Esophagus muscularis mucosa (tissue), 3 donors: Measurements from ENCODE around the gene ADAM22.

Source experiments
- CTCF ChIP-seq, 3 experiments: fragments of 200-600 bp in 2 of 3; fragments of 450-650 bp in 1 of 3; sonication (generic) in 2 of 3; IDR thresholded peaks; one replicate each; pipeline ENCODE4 v1.5.1; 2017 to 2019; ENCODE audit warnings: antibody characterized with exemption in 3 of 3, mild to moderate bottlenecking in 2 of 3, moderate library complexity in 1 of 3
- POLR2A ChIP-seq: fragments of 450-650 bp; IDR thresholded peaks from one replicate; pipeline ENCODE4 v1.6.1; 2017; ENCODE audit warnings: antibody characterized with exemption, moderate library complexity, mild to moderate bottlenecking, low read depth
- POLR2AphosphoS5 ChIP-seq, 2 donors: sonication (generic); formaldehyde crosslinking; IDR thresholded peaks; one replicate each; pipeline ENCODE4 v1.6.1; 2017; ENCODE audit warnings: antibody characterized with exemption in 2 of 2

DNA sequence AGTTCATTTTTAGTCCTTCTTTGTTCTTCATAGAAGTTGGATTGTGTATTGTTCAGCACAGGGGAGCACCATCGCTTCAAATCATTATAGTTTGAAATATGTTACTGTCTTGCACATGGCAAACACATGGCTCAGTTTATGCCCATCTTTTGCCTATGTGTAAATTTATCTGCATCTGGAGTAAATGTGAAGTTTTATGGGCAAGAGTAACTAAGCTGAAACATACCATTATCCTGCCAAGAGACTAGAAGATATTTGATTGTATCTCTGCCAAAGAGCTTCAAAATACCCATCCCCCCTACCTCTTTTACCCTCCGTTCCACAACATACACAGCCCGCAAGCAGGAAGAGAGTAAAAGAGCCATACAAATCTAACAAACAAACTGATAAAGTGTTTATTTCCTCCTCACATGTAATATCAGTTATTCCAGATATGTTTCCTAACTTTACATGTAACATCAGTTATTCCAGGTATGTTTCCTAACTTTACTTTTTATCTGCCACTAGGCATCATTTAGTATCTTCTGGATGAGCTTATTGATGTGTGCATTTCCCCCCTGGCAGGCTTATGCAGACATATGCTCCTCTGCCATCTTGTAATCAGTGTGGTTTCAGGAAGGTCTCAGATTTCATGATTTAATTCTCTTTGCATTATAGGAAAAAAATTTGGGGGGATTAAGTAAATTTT is 158.1 kb downstream of the ADAM22 start:
- TF ChIP-seq CTCF (IDR thresholded peaks at IDR 0.05), result no peak
- TF ChIP-seq POLR2AphosphoS5 (IDR thresholded peaks at IDR 0.05), result no peak
- TF ChIP-seq POLR2A, result no peak
